GM12878 (cell line): ENCODE measurements around the gene DISP2. TPM values are rescaled to one million over a fixed set of nuclear protein-coding genes. Genes with fewer than 3 reads are reported as not detected.

Source experiments
- ATAC-seq: fragments of 200-7000 bp; cut with Tn5 transposase; 3 replicates; pipeline ENCODE4 v1.9.1; 2020; ENCODE audit warnings: mild to moderate bottlenecking, moderate library complexity
- BruUV-seq: library from RNA; stranded (reverse); fragments of 400-500 nt; replicated peaks from 2 replicates; lab custom pipeline; 2021; lab: Mats Ljungman, UMichigan
- CTCF ChIA-PET: fragments of 300-600 bp; sonication (Branson Sonifier 250); formaldehyde crosslinking; extraction: SDS; loops from one replicate; lab custom pipeline; 2021; ENCODE audit warnings: inconsistent platforms; lab: Yijun Ruan, JAX
- POLR2A ChIA-PET: fragments of 350-600 bp; formaldehyde crosslinking; extraction: SDS; loops from one replicate; lab custom pipeline; 2021; ENCODE audit warnings: inconsistent platforms; lab: Charles Lee
- RAD21 ChIA-PET: fragments of 300-600 bp; sonication (Branson Sonifier 250); formaldehyde crosslinking; loops from one replicate; lab custom pipeline; 2023; ENCODE audit warnings: antibody characterized with exemption; ENCODE audit not compliant: unreplicated experiment; lab: Charles Lee
- SMC1A ChIA-PET: fragments of 300-600 bp; sonication (Branson Sonifier 250); formaldehyde crosslinking; loops from one replicate; lab custom pipeline; 2023; ENCODE audit not compliant: unreplicated experiment, uncharacterized antibody; lab: Charles Lee
- DNase-seq: peaks from one replicate; pipeline ENCODE4 v3.0.0-alpha.2; 2011; ENCODE audit warnings: low read depth, low spot score
- FAIRE-seq: peaks from 3 replicates; lab custom pipeline; 2011; peaks lifted over from hg19 to GRCh38; lab: Jason Lieb, UNC
- H2AFZ ChIP-seq: 2 replicates; pipeline ENCODE4 v1.6.0; 2011; ENCODE audit warnings: low read depth, low read length, control low read depth; ENCODE audit not compliant: control insufficient read depth
- H3K27ac ChIP-seq: 2 replicates; pipeline ENCODE4 v1.5.1; 2011; ENCODE audit warnings: control low read depth; ENCODE audit not compliant: control insufficient read depth, insufficient read depth
- H3K27me3 ChIP-seq, 2 experiments: replicated peaks in 1 of 2; 2 replicates each; pipeline versions ENCODE4 v1.6.0 to v1.6.1; 2011; ENCODE audit warnings: low read length in 1 of 2; ENCODE audit not compliant: control insufficient read depth in 2 of 2, insufficient read depth in 2 of 2
- H3K36me3 ChIP-seq, 2 experiments: 2 replicates each; pipeline ENCODE4 v1.5.1; 2011; ENCODE audit warnings: low read length in 1 of 2; ENCODE audit not compliant: control insufficient read depth in 2 of 2, insufficient read depth in 2 of 2
- H3K4me1 ChIP-seq: 2 replicates; pipeline ENCODE4 v1.6.1; 2011; ENCODE audit warnings: mild to moderate bottlenecking, low read length, moderate library complexity, mixed read lengths; ENCODE audit not compliant: control insufficient read depth, insufficient read depth
- H3K4me2 ChIP-seq: 2 replicates; pipeline ENCODE4 v1.6.0; 2011; ENCODE audit warnings: control low read depth; ENCODE audit not compliant: control insufficient read depth, insufficient read depth
- H3K4me3 ChIP-seq: fragments of 200-600 bp; sonication (generic); 2 replicates; pipeline ENCODE4 v1.5.1; 2016
- H3K79me2 ChIP-seq: 2 replicates; pipeline ENCODE4 v1.6.0; 2011; ENCODE audit warnings: low read length; ENCODE audit not compliant: control insufficient read depth, insufficient read depth
- H3K9ac ChIP-seq: 2 replicates; pipeline ENCODE4 v1.8.0; 2011; ENCODE audit warnings: low read length, control low read depth, mixed read lengths; ENCODE audit not compliant: control insufficient read depth, insufficient read depth
- H3K9me3 ChIP-seq: replicated peaks from 3 replicates; pipeline ENCODE4 v1.5.1; 2011; ENCODE audit warnings: mild to moderate bottlenecking, low read length; ENCODE audit not compliant: control insufficient read depth, insufficient read depth
- H4K20me1 ChIP-seq: 2 replicates; pipeline ENCODE4 v1.6.0; 2011; ENCODE audit not compliant: control insufficient read depth, insufficient read depth
- HDGF ChIP-seq: fragments of 450-650 bp; IDR thresholded peaks from 2 replicates; pipeline ENCODE4 v1.6.1; 2016; ENCODE audit warnings: antibody characterized with exemption
- MAX ChIP-seq: IDR thresholded peaks from 2 replicates; pipeline ENCODE4 v1.6.1; 2012; ENCODE audit warnings: low read depth, low read length, improper control_type of control experiment
- MEF2B ChIP-seq: fragments of 450-650 bp; IDR thresholded peaks from 2 replicates; pipeline ENCODE4 v1.6.1; 2018; ENCODE audit warnings: mild to moderate bottlenecking, moderate library complexity; ENCODE audit not compliant: partially characterized antibody, poor library complexity, severe bottlenecking
- REST ChIP-seq: IDR thresholded peaks from 2 replicates; pipeline ENCODE4 v1.6.1; 2012; ENCODE audit warnings: mild to moderate bottlenecking, low read depth, low read length
- SKIL ChIP-seq: fragments of 450-650 bp; IDR thresholded peaks from 2 replicates; pipeline ENCODE4 v1.6.1; 2017; ENCODE audit warnings: mild to moderate bottlenecking, low read depth, inconsistent platforms; ENCODE audit not compliant: poor library complexity, severe bottlenecking
- SREBF1 ChIP-seq: IDR thresholded peaks from 2 replicates; pipeline ENCODE4 v1.6.1; 2012; ENCODE audit warnings: mild to moderate bottlenecking, low read length
- ZBTB4 ChIP-seq: fragments of 450-650 bp; formaldehyde crosslinking; IDR thresholded peaks from 2 replicates; pipeline ENCODE4 v1.4.0; 2022; ENCODE audit warnings: mild to moderate bottlenecking, moderate library complexity
- WGBS: methylation state at CpG from one replicate; pipeline ENCODE4 v1.1.6; 2016; ENCODE audit warnings: low lambda C conversion rate; ENCODE audit not compliant: insufficient replicate concordance, insufficient coverage; ENCODE audit errors: missing lambda C conversion rate; 5-methylcytosine and 5-hydroxymethylcytosine counted together
- in situ Hi-C: fragments of 300-500 bp; cut with MboI; formaldehyde crosslinking; loops from 9 replicates; pipeline ENCODE4 v1.14.3; 2018; ENCODE audit warnings: mixed read lengths
- intact Hi-C: fragments of 100-400 bp; cut with micrococcal nuclease; formaldehyde crosslinking; loops from one replicate; pipeline ENCODE4 v1.14.2; 2022; ENCODE audit not compliant: unreplicated experiment
- polyA plus RNA-seq, 11 experiments: library from polyadenylated mRNA; depleted of rRNA in 4 of 11; unstranded in 6 of 11; stranded (reverse) in 5 of 11; fragments of >200 nt; fragmentation: Nextera tagmentation in 4 of 11; fragmentation: Illumina TruSeq in 1 of 11; extraction: Ambion mirVana in 4 of 11; extraction: Trizol in 1 of 11; gene quantifications; 1 replicate in 1 of 11; 2 replicates in 10 of 11; pipeline versions ENCODE4 v1.2.1 to v1.2.3, GENCODE V29; 2011 to 2016; ENCODE audit warnings: inconsistent platforms in 2 of 11, missing spikeins in 2 of 11, low read depth in 1 of 11
- total RNA-seq, 4 experiments: library from RNA; depleted of rRNA in 3 of 4; stranded (reverse); fragments of >200 nt in 3 of 4; fragmentation: Illumina TruSeq in 1 of 4; extraction: Trizol in 1 of 4; gene quantifications; 2 replicates each; pipeline versions ENCODE4 v1.2.1 to v1.2.3, GENCODE V29; 2013 to 2021

Gene DISP2
- total and polyA plus RNA-seq, 10 of the 15 experiments (the other 5 are each of a cell fraction or from before 2014, with no cell fraction given), result under 0.01 to 0.20 (median 0.12) TPM; not detected in 7

- TF ChIP-seq REST (no peak), ZBTB4 (CRISPR knock-in tag) (no peak), MAX (no peak)
Measured at GRCh38 chr15:40329804-40330203, 28.2 kb upstream of the DISP2 start (continued).

- Histone ChIP-seq H3K9ac (no peak overlapping the region), H3K4me2 (no peak overlapping the region), H2AFZ (no peak overlapping the region), H3K27ac (no peak overlapping the region), H4K20me1 (no peaks in the 10 kb centered on the region), H3K27me3 (no peaks in the 10 kb centered on the region), H3K79me2 (no peaks in the 10 kb centered on the region), H3K9me3 (no peaks in the 10 kb centered on the region), H3K4me3 (no peak overlapping the region), H3K4me1 (peaks cover 9% of the 10 kb centered on the region), H3K36me3 (no peaks in the 10 kb centered on the region)
- CTCF ChIA-PET, result interaction anchor here (1.0 to 6.7 kb wide), 4 partner anchors 9 to 21 kb away, joined by 3 to 103 read pairs (median 8); partner anchors contain the start of gene CCDC9B
- no TSS peak for BruUV-seq
- DNase-seq (no peak), FAIRE-seq (no peak), ATAC-seq (no peak)
- WGBS, result 89% methylated on average over 5 of the region's 5 CpGs
- RAD21 ChIA-PET, result no interaction called here
- intact Hi-C loops, result no loop called here
- in situ Hi-C loops, result no loop called here
- POLR2A ChIA-PET, result no interaction called here
- no peak for TF ChIP-seq SREBF1
- TF ChIP-seq HDGF, result no peak
- no peak for TF ChIP-seq MEF2B
- no peak for TF ChIP-seq SKIL
- SMC1A ChIA-PET, result interaction anchor here (0.7 kb wide), 1 partner anchor 55 kb away, joined by 3 read pairs; no protein-coding TSS in a partner anchor
Measured at GRCh38 chr15:40330368-40330836, 27.6 kb upstream of the DISP2 start.
